ENCODE data around the gene TSPYL4.

Gene TSPYL4

DNA sequence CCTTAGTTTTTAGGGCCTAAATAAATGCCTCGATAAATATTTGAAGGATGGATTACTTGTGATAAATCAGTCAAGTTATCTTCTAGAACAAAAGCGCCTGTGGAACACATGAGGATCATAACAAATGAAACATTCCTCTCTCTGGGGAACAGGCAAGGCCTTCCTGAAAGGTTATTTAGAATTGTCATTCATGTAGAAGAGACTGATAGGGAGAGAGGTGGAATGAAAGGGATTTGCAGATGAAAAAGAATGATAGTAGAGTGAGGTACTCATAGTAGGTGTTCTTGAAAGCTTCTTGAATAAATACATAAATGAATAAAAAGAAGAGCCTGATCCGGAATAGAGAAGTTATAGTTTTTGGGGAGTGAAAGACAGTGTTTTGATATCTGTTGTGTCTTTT is 30.5 kb downstream of the TSPYL4 start:
- H3K27ac ChIP-seq, result no peak overlapping the region
- no peak for TF ChIP-seq ZFX (IDR thresholded peaks at IDR 0.05; ENCODE audit: borderline replicate concordance)
- TF ChIP-seq, protein P1, sequence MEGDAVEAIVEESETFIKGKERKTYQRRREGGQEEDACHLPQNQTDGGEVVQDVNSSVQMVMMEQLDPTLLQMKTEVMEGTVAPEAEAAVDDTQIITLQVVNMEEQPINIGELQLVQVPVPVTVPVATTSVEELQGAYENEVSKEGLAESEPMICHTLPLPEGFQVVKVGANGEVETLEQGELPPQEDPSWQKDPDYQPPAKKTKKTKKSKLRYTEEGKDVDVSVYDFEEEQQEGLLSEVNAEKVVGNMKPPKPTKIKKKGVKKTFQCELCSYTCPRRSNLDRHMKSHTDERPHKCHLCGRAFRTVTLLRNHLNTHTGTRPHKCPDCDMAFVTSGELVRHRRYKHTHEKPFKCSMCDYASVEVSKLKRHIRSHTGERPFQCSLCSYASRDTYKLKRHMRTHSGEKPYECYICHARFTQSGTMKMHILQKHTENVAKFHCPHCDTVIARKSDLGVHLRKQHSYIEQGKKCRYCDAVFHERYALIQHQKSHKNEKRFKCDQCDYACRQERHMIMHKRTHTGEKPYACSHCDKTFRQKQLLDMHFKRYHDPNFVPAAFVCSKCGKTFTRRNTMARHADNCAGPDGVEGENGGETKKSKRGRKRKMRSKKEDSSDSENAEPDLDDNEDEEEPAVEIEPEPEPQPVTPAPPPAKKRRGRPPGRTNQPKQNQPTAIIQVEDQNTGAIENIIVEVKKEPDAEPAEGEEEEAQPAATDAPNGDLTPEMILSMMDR (IDR thresholded peaks at IDR 0.05), result no peak

DNA sequence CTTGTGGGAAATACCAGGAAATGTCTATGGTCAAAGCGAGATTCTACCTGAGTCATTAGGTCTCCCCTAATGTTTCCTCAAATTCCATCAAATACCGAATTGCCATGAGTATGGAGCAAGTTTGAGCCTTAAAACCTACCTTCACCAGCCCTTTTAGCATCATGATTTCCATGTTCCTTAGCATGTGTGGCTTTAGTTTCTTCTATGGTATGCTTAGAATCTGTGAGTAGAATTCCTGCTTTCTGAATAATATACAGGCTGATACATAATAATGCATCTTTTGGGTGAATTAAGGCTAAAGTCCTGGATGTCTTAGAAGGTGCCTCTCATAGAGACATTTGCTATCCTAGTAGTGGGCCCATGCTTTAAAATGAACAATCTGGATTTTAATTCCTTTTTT is 32.0 kb downstream of the TSPYL4 start:
- H3K27ac ChIP-seq, result no peak overlapping the region
- TF ChIP-seq ZFX (IDR thresholded peaks at IDR 0.05; ENCODE audit: borderline replicate concordance), result no peak
- TF ChIP-seq, protein P1 (IDR thresholded peaks at IDR 0.05), result no peak

DNA sequence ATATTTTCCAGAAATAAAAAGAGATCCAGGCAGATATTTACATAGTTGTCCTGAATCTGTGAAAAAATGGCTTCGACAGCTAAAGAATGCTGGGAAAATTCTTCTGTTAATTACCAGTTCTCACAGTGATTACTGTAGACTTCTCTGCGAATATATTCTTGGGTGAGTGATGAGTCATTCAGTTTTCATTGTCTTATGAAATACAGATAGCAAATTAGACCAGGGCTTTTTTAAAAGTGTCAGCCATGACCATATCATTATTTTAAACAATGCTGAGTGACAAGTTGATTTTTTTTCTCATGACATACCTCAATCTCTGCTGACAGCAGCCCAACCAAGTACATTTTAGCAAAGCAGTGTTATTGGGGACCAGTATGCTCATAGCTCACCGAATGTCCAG is 32.8 kb downstream of the TSPYL4 start:
- TF ChIP-seq ZFX (IDR thresholded peaks at IDR 0.05; ENCODE audit: borderline replicate concordance), result no peak
- TF ChIP-seq, protein P1 (IDR thresholded peaks at IDR 0.05), result no peak
- H3K27ac ChIP-seq, result no peak overlapping the region

DNA sequence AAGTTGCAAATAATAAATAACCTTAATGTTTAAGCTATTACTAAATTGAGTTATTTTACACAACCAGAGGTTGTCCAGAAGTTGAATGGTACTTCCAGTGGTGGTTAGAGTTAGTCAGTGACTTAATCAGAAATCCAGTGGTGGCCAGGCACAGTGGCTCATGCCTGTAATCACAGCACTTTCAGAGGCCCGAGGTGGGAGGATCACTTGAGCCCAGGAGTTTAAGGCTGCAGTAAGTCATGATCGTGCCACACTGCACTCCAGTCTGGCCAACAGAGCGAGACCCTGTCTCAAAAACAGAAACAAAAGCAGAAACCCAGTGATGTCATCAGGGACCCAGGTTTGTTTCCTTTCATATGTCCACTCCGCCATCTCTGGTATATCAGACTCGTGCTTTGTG is 35.0 kb downstream of the TSPYL4 start:
- H3K27ac ChIP-seq, result no peak overlapping the region
- TF ChIP-seq, protein P1 (IDR thresholded peaks at IDR 0.05), result no peak
- no peak for TF ChIP-seq ZFX (IDR thresholded peaks at IDR 0.05; ENCODE audit: borderline replicate concordance)

DNA sequence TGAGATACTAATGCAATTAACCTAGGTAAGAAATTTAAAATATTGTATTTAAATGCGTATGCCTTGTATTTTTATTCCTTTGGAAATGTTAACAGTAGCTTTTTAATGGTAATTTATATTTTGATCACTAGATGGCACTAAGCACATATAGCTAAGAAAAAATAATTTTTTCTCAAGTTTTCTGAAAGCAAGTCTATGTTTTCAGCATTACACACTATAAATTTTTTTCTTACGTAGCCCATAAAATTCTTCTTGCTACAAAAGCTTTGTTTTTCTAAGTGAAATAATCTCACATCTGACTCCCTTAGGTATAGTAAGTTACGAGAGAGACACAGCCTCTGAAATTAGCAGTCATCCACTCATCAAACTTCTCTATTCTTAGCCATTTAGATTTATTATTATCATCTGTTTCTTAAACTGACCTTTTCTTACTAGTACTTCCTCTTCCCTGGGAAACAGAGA is 35.7 kb downstream of the TSPYL4 start:
- H3K27ac ChIP-seq, result no peak overlapping the region
- TF ChIP-seq, protein P1 (IDR thresholded peaks at IDR 0.05), result peak; percentile 80
- TF ChIP-seq ZFX (IDR thresholded peaks at IDR 0.05; ENCODE audit: borderline replicate concordance), result no peak

DNA sequence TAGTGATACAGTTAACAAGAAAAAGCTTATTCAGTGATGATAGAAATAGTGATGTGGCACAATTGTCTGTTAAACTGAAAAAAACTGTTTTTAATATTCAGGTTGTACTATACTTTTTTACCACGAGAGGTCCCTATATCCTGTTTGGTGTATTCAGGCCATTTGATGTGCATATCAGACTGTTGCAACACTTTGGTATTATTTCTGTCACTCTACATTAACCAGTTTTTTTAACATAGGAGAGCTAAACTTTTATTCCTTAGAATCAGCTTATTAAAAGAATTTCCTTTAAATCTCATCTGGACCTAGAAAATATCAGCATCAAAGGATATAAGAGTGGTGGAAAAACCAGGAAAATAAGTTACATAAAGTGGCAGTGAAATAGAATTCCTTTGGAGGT is 36.8 kb downstream of the TSPYL4 start:
- H3K27ac ChIP-seq, result no peak overlapping the region
- no peak for TF ChIP-seq ZFX (IDR thresholded peaks at IDR 0.05; ENCODE audit: borderline replicate concordance)
- TF ChIP-seq, protein P1 (IDR thresholded peaks at IDR 0.05), result peak; percentile 69

DNA sequence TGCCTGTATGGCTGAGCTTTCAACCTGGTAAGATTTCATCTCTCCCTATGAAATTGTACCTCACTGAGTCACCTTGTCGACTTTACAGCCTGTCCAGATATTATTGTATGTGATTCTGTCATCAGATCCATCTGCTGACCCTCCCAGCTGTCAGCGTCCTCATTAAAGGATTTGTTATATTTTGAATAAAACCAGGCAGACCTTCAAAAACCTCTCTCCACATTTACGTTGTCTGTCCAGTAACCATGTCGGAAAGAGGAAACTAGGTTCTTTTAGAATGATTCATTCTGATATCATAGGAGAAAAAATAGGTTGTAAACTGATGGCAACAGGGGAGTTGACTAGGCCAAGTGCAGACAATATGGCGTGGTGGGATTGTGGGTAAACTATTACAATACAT is 38.5 kb downstream of the TSPYL4 start:
- no peak overlapping the region for H3K27ac ChIP-seq

DNA sequence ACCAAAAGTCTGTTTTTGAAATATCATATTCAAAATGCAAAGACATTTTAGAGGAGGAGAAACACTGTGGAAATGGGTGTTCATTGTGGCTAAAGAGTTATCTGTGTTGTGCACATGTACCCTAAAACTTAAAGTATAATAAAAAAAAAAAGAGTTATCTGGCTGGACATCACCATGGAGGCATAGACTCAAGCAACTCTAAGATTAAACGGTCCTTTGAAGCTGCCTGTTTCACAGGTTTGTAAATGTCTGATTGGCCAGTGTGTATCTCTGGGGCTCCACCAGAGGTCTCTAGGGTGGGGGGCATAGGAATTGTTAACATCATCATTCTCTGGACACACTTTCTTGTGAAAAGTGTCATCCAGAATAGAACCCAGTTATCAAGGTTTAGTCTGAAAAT is 39.2 kb downstream of the TSPYL4 start:
- TF ChIP-seq, protein P1 (IDR thresholded peaks at IDR 0.05), result no peak
- no peak for TF ChIP-seq ZFX (IDR thresholded peaks at IDR 0.05; ENCODE audit: borderline replicate concordance)
- no peak overlapping the region for H3K27ac ChIP-seq

More for the DNA sequence above, 38.5 kb downstream of the TSPYL4 start:
- TF ChIP-seq ZFX (IDR thresholded peaks at IDR 0.05; ENCODE audit: borderline replicate concordance), result no peak

Data from 22Rv1 (cell line).